ENCODE measurements around the gene SLMAP. TPM values are rescaled to one million over a fixed set of nuclear protein-coding genes. Genes with fewer than 3 reads are reported as not detected.

The SLMAP gene
- total and polyA plus RNA-seq, 2 donors, result 25.8 to 36.3 TPM

DNA sequence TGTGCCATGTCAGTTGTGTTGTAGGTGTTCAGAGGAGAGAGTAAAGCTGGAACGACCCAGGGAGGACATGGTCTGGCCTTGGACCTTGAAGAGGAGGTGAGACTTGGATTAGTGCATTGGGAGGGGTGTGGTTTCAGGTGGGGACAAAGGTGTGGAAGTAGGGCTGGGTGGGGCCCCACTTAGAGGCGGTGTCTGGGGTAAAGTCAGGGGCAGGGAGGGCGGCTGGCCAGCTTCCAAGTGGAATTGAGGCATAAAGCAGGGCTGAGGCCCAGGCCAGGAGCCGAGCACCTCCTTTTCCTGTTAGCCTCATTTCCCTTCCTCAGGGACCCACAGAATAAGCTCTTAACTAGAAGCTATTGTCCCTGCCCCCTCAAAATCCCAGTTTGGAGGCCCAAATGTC lies 215.9 kb downstream of the SLMAP start:
- Histone ChIP-seq H3K9me3 (ENCODE audit: control insufficient read depth in 2 of 2, insufficient read depth in 1 of 2, low read length in 1 of 2) (no peaks in the 10 kb centered on the region), H3K36me3 (ENCODE audit: control insufficient read depth in 2 of 2, insufficient read depth in 2 of 2, low read length in 1 of 2) (no peaks in the 10 kb centered on the region), H3K4me1 (ENCODE audit: control insufficient read depth in 2 of 2, insufficient read depth in 2 of 2, low read length in 2 of 2) (peaks cover 10 to 32% of the 10 kb centered on the region in 2 donors), H3K27ac (ENCODE audit: low read depth in 1 of 2, low read length in 1 of 2) (no peak overlapping the region), H3K27me3 (ENCODE audit: control insufficient read depth in 2 of 2, insufficient read depth in 1 of 2, low read length in 1 of 2) (no peaks in the 10 kb centered on the region), H3K4me3 (ENCODE audit: low read length in 2 of 2) (no peak overlapping the region)
- 88% methylated on average over 4 of the region's 4 CpGs for WGBS
- no peak for DNase-seq (ENCODE audit: low read depth in 6 of 9, low spot score in 9 of 9)

DNA sequence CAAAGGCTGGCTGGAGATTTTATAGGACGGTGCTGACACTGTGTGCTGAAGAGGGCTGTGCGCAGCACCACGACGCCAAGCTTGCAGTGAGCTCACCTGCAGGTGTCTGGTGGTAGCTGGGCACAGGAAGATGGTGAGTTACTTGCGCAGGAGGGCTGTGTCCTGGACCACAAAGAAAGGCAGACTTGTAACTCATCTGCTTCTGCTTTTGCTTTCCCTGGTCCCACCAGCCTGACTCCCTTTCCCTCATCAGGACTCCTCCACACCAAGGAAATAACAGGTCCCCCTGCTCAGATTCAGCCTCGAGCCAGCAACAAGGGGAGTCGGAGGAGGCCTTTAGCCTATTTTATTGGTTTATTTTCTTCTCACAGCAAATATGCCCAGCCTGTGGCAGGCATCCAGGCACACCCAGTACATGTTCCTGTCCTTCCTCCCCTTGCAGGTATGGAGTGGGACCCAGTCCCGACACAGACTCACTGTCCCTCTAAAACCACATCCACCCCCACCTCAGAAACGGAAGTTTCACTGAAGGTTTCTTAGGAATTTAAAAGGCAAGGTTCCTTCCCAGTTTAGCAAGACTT lies 216.5 kb downstream of the SLMAP start:
- 28% methylated on average over 9 of the region's 9 CpGs for WGBS
- H3K9me3 ChIP-seq (ENCODE audit: control insufficient read depth in 2 of 2, insufficient read depth in 1 of 2, low read length in 1 of 2), result no peaks in the 10 kb centered on the region
- no peaks in the 10 kb centered on the region for H3K27me3 ChIP-seq (ENCODE audit: control insufficient read depth in 2 of 2, insufficient read depth in 1 of 2, low read length in 1 of 2)
- H3K27ac ChIP-seq (ENCODE audit: low read depth in 1 of 2, low read length in 1 of 2), result no peak overlapping the region
- H3K4me1 ChIP-seq (ENCODE audit: control insufficient read depth in 2 of 2, insufficient read depth in 2 of 2, low read length in 2 of 2), result peaks cover 9 to 25% of the 10 kb centered on the region in 2 donors
- H3K4me3 ChIP-seq (ENCODE audit: low read length in 2 of 2), result no peak overlapping the region
- peak in 3 of 9 donors; percentile 38 to 77 (median 45) for DNase-seq (ENCODE audit: low read depth in 6 of 9, low spot score in 9 of 9)
- no peaks in the 10 kb centered on the region for H3K36me3 ChIP-seq (ENCODE audit: control insufficient read depth in 2 of 2, insufficient read depth in 2 of 2, low read length in 1 of 2)

DNA sequence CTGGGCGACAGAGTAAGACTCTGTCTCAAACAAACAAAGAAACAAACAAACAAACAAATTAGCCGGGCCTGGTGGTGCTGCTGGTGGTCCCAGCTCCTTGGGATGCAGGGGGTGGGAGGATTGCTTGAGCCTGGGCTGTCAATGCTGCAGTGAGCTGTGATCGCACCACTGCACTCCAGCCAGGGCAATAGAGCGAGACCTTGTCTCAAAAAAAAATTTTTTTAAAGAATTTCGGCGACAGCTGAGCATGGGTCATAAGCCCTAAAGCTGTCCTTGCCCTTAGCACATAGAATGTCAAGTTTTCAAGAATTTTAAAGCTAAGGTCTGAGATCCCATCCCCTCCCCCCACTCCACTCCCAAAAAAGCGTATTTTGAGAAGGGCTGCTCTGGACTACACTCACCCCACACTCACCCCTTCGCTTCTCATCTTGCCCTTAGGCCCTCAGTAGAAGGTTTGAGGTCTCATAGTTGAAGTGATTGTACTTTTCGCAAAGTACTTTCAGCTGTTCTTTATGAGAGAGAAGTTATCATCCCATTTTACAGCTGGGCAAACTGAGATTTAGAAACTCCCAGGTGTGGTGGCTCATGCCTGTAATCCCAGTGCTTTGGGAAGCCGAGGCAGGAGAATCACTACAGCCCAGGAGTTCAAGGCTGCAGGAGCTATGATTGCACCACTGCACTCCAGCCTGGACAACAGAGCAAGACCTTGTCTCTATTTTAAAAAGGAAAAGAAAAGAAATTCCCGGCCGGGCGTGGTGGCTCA lies 217.8 kb downstream of the SLMAP start:
- H3K27me3 ChIP-seq (ENCODE audit: control insufficient read depth in 2 of 2, insufficient read depth in 1 of 2, low read length in 1 of 2), result no peaks in the 10 kb centered on the region
- H3K36me3 ChIP-seq (ENCODE audit: control insufficient read depth in 2 of 2, insufficient read depth in 2 of 2, low read length in 1 of 2), result no peaks in the 10 kb centered on the region
- no peak for DNase-seq (ENCODE audit: low read depth in 6 of 9, low spot score in 9 of 9)
- WGBS, result 99% methylated on average over 13 of the region's 13 CpGs
- H3K4me3 ChIP-seq (ENCODE audit: low read length in 2 of 2), result no peak overlapping the region
- H3K9me3 ChIP-seq (ENCODE audit: control insufficient read depth in 2 of 2, insufficient read depth in 1 of 2, low read length in 1 of 2), result no peaks in the 10 kb centered on the region
- H3K4me1 ChIP-seq (ENCODE audit: control insufficient read depth in 2 of 2, insufficient read depth in 2 of 2, low read length in 2 of 2), result peaks cover 7 to 15% of the 10 kb centered on the region in 2 donors
- no peak overlapping the region for H3K27ac ChIP-seq (ENCODE audit: low read depth in 1 of 2, low read length in 1 of 2)

DNA sequence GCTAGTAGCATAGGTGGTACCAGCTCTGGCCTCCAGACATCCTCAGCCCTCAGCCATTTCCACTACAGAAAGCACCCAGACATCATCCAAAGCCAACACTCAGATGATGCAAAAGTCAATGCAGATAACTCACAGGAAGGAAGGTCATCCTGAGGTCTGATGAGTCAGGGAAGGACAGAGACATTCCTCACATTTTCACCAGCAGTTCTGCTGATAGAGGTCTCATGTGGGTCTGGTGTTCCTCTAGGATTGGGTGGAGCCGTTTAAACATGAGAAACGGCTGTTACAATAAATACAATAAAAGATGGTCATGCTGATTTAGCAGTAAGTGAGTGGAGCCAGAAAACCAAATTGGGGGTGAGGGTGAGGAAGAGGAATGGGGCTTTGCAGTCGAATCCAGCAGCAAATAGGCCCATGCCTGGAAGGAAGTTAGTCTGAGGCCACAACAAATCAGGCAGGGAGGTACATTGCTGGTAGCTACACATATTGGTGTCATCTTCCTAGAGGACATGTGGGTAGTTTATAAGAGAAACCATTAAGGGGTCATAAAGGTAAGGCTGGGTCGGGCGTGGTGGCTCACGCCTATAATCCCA lies 218.8 kb downstream of the SLMAP start:
- Histone ChIP-seq H3K4me1 (ENCODE audit: control insufficient read depth in 2 of 2, insufficient read depth in 2 of 2, low read length in 2 of 2) (peaks cover 7 to 15% of the 10 kb centered on the region in 2 donors), H3K4me3 (ENCODE audit: low read length in 2 of 2) (no peak overlapping the region), H3K36me3 (ENCODE audit: control insufficient read depth in 2 of 2, insufficient read depth in 2 of 2, low read length in 1 of 2) (no peaks in the 10 kb centered on the region), H3K27ac (ENCODE audit: low read depth in 1 of 2, low read length in 1 of 2) (no peak overlapping the region), H3K27me3 (ENCODE audit: control insufficient read depth in 2 of 2, insufficient read depth in 1 of 2, low read length in 1 of 2) (no peaks in the 10 kb centered on the region), H3K9me3 (ENCODE audit: control insufficient read depth in 2 of 2, insufficient read depth in 1 of 2, low read length in 1 of 2) (no peaks in the 10 kb centered on the region)
- 93% methylated on average over 6 of the region's 6 CpGs for WGBS
- no peak for DNase-seq (ENCODE audit: low read depth in 6 of 9, low spot score in 9 of 9)

DNA sequence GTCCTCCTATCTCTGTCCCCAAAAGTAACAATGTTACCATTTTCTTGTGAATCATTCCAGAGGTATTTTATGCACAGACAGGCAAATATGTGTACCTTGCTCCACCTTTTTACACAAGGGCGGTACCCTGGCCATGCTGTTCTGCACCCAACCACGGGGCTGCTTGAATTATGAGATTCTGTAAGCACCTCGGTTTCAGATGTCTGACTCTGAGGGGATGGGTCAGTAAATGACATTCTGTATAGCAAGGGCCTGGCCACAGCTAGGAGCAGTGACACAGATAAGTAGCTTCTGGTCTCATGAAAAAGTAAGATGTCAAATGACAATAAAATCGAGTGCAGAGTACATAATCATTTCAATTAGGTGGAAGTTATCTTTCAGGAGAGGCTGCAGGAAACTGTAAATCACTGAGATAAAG lies 221.7 kb downstream of the SLMAP start:
- DNase-seq (ENCODE audit: low read depth in 6 of 9, low spot score in 9 of 9), result no peak
- Histone ChIP-seq H3K4me1 (ENCODE audit: control insufficient read depth in 2 of 2, insufficient read depth in 2 of 2, low read length in 2 of 2) (peaks cover 3 to 8% of the 10 kb centered on the region in 2 donors), H3K4me3 (ENCODE audit: low read length in 2 of 2) (no peak overlapping the region), H3K9me3 (ENCODE audit: control insufficient read depth in 2 of 2, insufficient read depth in 1 of 2, low read length in 1 of 2) (no peaks in the 10 kb centered on the region), H3K27me3 (ENCODE audit: control insufficient read depth in 2 of 2, insufficient read depth in 1 of 2, low read length in 1 of 2) (no peaks in the 10 kb centered on the region), H3K27ac (ENCODE audit: low read depth in 1 of 2, low read length in 1 of 2) (no peak overlapping the region), H3K36me3 (ENCODE audit: control insufficient read depth in 2 of 2, insufficient read depth in 2 of 2, low read length in 1 of 2) (no peaks in the 10 kb centered on the region)
- WGBS, result 74% methylated on average over 4 of the region's 4 CpGs

DNA sequence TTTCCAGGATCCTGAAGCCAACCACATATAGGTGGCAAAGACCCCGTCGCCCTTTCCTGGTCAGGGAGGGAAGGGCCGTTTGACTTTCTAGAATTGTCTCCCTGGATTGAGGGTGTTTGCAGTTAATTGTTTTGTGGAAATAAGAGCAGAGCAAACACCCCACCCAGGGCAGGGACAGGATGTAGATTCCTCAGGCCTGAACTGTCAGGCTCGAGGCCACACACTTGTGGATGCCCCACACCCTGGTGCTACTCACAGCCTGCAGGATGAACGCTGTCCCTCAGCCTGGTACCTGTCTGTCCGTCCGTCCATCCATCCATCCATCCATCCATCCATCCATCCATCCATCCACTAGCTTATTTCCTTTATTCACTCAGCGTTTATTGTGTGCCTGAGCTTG lies 222.2 kb downstream of the SLMAP start:
- H3K4me3 ChIP-seq (ENCODE audit: low read length in 2 of 2), result no peak overlapping the region
- no peaks in the 10 kb centered on the region for H3K36me3 ChIP-seq (ENCODE audit: control insufficient read depth in 2 of 2, insufficient read depth in 2 of 2, low read length in 1 of 2)
- WGBS, result 91% methylated on average over 8 of the region's 8 CpGs
- H3K27ac ChIP-seq (ENCODE audit: low read depth in 1 of 2, low read length in 1 of 2), result no peak overlapping the region
- DNase-seq (ENCODE audit: low read depth in 6 of 9, low spot score in 9 of 9), result no peak
- H3K9me3 ChIP-seq (ENCODE audit: control insufficient read depth in 2 of 2, insufficient read depth in 1 of 2, low read length in 1 of 2), result no peaks in the 10 kb centered on the region
- H3K4me1 ChIP-seq (ENCODE audit: control insufficient read depth in 2 of 2, insufficient read depth in 2 of 2, low read length in 2 of 2), result peaks cover 1 to 11% of the 10 kb centered on the region in 2 donors
- H3K27me3 ChIP-seq (ENCODE audit: control insufficient read depth in 2 of 2, insufficient read depth in 1 of 2, low read length in 1 of 2), result no peaks in the 10 kb centered on the region

Other genes starting within 250 kb of the SLMAP start
- 0.14 TPM for gene DNAH12, start 212.0 kb upstream of the SLMAP start, total RNA-seq
- gene DNAH12, start 212.0 kb upstream of the SLMAP start, polyA plus RNA-seq, result 1.2 TPM
- gene PDE12, start 200.0 kb upstream of the SLMAP start, total RNA-seq, result 9.5 TPM
- 5.7 TPM for gene PDE12, start 200.0 kb upstream of the SLMAP start, polyA plus RNA-seq
- gene ARF4, start 159.0 kb upstream of the SLMAP start, total RNA-seq, result 43.4 TPM
- 152 TPM for gene ARF4, start 159.0 kb upstream of the SLMAP start, polyA plus RNA-seq
- gene DENND6A, start 63.2 kb upstream of the SLMAP start, total RNA-seq, result 17.4 TPM
- 23.3 TPM for gene DENND6A, start 63.2 kb upstream of the SLMAP start, polyA plus RNA-seq

Data from thymus (tissue), 11 donors.